Spinal cord (tissue), 10 donors: Measurements from ENCODE around the gene CCDC110. TPM values are rescaled to one million over a fixed set of nuclear protein-coding genes. Genes with fewer than 3 reads are reported as not detected.

Experiments used
- DNase-seq, 6 donors: peaks; one replicate each; pipeline versions ENCODE4 v3.0.0 to v3.0.0-alpha.2; 2013 to 2015; ENCODE audit warnings: low spot score in 6 of 6, low read depth in 4 of 6
- H3K27ac ChIP-seq: one replicate; pipeline ENCODE4 v1.5.1; 2013; ENCODE audit warnings: low read depth, low read length, control low read depth
- H3K27me3 ChIP-seq: one replicate; pipeline ENCODE4 v1.6.1; 2013; ENCODE audit warnings: low read length; ENCODE audit not compliant: control insufficient read depth, insufficient read depth
- H3K36me3 ChIP-seq: one replicate; pipeline ENCODE4 v1.6.1; 2013; ENCODE audit warnings: low read length; ENCODE audit not compliant: control insufficient read depth, insufficient read depth
- H3K4me1 ChIP-seq: one replicate; pipeline ENCODE4 v1.6.1; 2013; ENCODE audit warnings: low read length; ENCODE audit not compliant: control insufficient read depth, insufficient read depth
- H3K4me3 ChIP-seq: one replicate; pipeline ENCODE4 v1.5.1; 2013; ENCODE audit warnings: low read depth, low read length, control low read depth
- H3K9me3 ChIP-seq: one replicate; pipeline ENCODE4 v1.6.1; 2013; ENCODE audit warnings: low read length; ENCODE audit not compliant: control insufficient read depth, insufficient read depth
- WGBS: methylation state at CpG from one replicate; pipeline ENCODE4 v1.1.5; 2013; ENCODE audit warnings: missing lambda C conversion rate; ENCODE audit not compliant: insufficient coverage; 5-methylcytosine and 5-hydroxymethylcytosine counted together
- polyA plus RNA-seq, 2 donors: library from polyadenylated mRNA; unstranded; fragments of 120-200 nt; gene quantifications; one replicate each; pipeline ENCODE4 v1.2.1, GENCODE V29; 2013; ENCODE audit not compliant: insufficient read length in 2 of 2
- total RNA-seq, 2 donors: library from RNA; depleted of rRNA in 1 of 2; stranded (reverse); fragments of 120-200 nt in 1 of 2; fragments of >200 nt in 1 of 2; gene quantifications; one replicate each; pipeline versions ENCODE4 v1.2.3 to v1.2.4, GENCODE V29; 2013 to 2014
- donor health status: healthy.

The CCDC110 gene
- total and polyA plus RNA-seq, 4 donors: 2.0 to 4.8 (median 2.6) TPM

DNA sequence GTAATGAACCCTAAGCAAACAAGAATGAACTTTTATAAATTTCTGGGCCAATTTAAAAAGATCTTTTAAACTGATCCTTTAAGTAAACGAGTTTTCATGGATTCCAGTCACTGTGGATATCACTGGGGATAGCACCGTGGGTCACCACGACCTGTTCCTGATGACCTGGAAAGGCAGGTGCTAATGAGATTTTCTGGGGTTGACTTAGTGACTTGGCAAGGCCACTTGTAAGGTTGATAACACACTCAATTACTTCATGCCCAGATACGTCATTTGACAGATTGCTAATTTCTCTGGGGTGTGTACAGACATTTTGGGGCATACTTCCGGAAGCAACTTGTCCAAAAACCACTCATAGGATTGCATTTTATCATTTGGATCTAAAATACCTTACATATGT lies 39.3 kb upstream of the CCDC110 start:
- Histone ChIP-seq H3K36me3 (peaks cover 5% of the 10 kb centered on the region), H3K27me3 (no peaks in the 10 kb centered on the region), H3K9me3 (no peaks in the 10 kb centered on the region), H3K4me1 (no peaks in the 10 kb centered on the region), H3K27ac (no peak overlapping the region), H3K4me3 (no peak overlapping the region)
- WGBS: 97% methylated on average over 3 of the region's 5 CpGs
- no peak for DNase-seq

- no peaks in the 10 kb centered on the region for H3K9me3 ChIP-seq
- H3K27ac ChIP-seq: no peak overlapping the region
- H3K4me1 ChIP-seq: no peaks in the 10 kb centered on the region
- no peak overlapping the region for H3K4me3 ChIP-seq
- DNase-seq: no peak
- no peaks in the 10 kb centered on the region for H3K27me3 ChIP-seq
- 78% methylated on average over 3 of the region's 4 CpGs for WGBS
- peaks cover 6% of the 10 kb centered on the region for H3K36me3 ChIP-seq
Measured at GRCh38 chr4:185508181-185508580, 36.6 kb upstream of the CCDC110 start.

- Histone ChIP-seq H3K27me3 (no peaks in the 10 kb centered on the region), H3K4me3 (no peak overlapping the region), H3K4me1 (no peaks in the 10 kb centered on the region), H3K36me3 (peaks cover 15% of the 10 kb centered on the region), H3K27ac (no peak overlapping the region), H3K9me3 (no peaks in the 10 kb centered on the region)
- 91% methylated on average over 18 of the region's 20 CpGs for WGBS
- DNase-seq: no peak
Measured at GRCh38 chr4:185506422-185506821, 34.9 kb upstream of the CCDC110 start.

DNA sequence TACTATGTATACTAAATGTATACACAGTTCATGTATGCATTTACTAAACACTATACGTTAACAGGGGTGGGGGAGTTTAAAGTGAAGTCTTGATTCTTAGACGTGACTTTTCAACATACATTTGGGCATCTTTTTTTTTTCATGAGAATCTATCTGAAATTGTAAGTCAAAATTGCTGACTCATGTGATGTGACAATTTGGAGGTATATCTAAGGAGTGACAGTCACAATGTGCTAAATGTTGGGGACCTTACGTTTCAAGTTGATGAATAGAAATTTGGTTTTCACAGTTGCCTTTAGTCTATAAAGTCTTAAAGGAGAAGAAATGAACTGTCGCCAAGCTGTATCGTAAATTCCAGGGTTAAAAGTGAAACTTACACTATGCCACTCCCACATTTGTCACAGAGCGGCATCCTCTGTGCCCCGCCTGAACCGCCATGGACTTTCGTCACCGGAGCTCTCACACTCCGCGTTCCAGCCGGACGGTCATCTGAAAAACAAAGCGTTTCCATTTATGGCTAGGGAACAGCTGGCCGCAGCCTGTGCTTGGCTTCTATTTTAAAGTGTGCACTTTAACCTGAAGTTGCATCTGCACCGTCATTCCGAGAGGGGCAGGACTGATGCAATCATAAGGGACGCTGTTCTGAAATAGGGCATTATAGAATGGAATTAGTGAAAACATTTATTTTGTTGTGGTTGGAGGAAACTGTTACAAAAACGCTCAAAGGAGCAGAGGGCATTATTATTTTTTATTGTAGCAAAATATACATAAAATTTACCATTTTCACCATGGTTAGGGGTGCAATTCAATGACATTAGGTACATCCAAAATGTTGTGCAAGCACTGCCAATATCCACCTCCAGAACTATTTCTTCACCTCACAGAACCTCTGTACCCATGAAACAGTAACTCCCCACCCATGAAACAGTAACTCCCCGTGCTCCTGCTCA lies 32.8 kb upstream of the CCDC110 start:
- H3K4me3 ChIP-seq: no peak overlapping the region
- no peaks in the 10 kb centered on the region for H3K27me3 ChIP-seq
- peaks cover 4% of the 10 kb centered on the region for H3K9me3 ChIP-seq
- 65% methylated on average over 16 of the region's 21 CpGs for WGBS
- no peak overlapping the region for H3K27ac ChIP-seq
- no peaks in the 10 kb centered on the region for H3K4me1 ChIP-seq
- DNase-seq: no peak
- H3K36me3 ChIP-seq: peaks cover 19% of the 10 kb centered on the region

DNA sequence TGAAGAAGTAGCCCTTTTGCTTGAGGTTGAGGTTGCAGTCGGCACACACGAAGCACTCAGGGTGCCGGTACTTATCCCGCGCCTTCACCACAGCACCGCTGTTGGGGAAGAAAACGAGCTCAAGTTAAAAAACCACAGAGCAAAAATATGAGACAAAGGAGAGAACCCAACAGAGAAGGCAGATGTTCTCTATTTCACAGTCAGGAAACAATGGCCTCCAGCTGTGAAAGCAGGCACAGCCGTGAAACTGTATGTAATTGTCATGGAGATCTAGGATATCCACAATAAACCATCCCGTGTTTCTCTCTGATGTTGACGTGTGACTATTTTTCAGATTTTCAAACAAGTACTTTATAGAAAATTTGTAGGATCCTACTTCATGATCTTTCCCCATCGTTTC lies 30.9 kb upstream of the CCDC110 start:
- no peak overlapping the region for H3K27ac ChIP-seq
- 30% methylated on average over 2 of the region's 11 CpGs for WGBS
- no peaks in the 10 kb centered on the region for H3K4me1 ChIP-seq
- no peak overlapping the region for H3K4me3 ChIP-seq
- H3K27me3 ChIP-seq: no peaks in the 10 kb centered on the region
- peaks cover 4% of the 10 kb centered on the region for H3K9me3 ChIP-seq
- peak in 1 of 6 donors; percentile 54 for DNase-seq
- H3K36me3 ChIP-seq: peaks cover 19% of the 10 kb centered on the region

DNA sequence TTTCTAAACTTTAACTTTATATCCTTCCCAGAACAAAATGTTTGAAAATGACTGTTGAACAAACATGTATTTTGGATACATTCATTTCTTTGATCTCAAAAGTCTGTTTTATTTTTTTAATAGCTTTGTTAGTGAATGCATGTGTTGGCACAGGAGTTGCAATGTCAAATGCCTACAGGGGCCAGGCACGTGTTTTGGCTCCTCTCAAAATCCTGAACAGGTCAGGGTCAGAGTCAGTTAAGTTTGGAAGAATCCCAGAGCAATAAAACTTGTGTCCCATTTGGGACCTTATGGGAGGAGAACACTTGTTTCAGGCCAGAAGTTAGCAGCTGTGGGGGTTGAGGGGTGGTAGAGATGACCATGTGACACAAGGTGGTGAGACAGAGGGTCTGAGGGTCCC lies 29.0 kb upstream of the CCDC110 start:
- no peak overlapping the region for H3K27ac ChIP-seq
- no peaks in the 10 kb centered on the region for H3K27me3 ChIP-seq
- H3K36me3 ChIP-seq: peaks cover 14% of the 10 kb centered on the region
- no peaks in the 10 kb centered on the region for H3K4me1 ChIP-seq
- 80% methylated on average over 1 of the region's 1 CpG for WGBS
- H3K9me3 ChIP-seq: peaks cover 4% of the 10 kb centered on the region
- no peak for DNase-seq
- no peak overlapping the region for H3K4me3 ChIP-seq

DNA sequence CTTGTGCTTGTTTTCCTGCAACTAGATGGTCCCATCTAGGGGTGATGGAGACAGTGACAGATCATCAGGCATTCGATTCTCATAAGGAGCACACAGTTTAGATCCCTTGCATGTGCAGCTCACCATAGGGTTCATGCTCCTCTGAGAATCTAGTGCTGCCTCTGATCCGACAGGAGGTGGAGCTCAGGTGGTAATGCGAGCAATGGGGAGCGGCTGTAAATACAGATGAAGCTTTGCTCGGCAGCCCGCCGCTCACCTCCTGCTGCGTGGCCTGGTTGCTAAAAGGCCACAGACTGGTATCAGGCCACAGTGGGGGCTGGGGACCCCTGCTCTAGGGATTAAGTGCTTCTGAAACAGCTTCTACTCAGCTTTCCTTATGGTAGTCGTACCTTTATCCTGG lies 28.5 kb upstream of the CCDC110 start:
- no peak overlapping the region for H3K4me3 ChIP-seq
- DNase-seq: no peak
- no peak overlapping the region for H3K27ac ChIP-seq
- peaks cover 14% of the 10 kb centered on the region for H3K36me3 ChIP-seq
- H3K4me1 ChIP-seq: no peaks in the 10 kb centered on the region
- H3K9me3 ChIP-seq: peaks cover 4% of the 10 kb centered on the region
- WGBS: 98% methylated on average over 9 of the region's 9 CpGs
- no peaks in the 10 kb centered on the region for H3K27me3 ChIP-seq

- H3K4me3 ChIP-seq: no peak overlapping the region
- H3K36me3 ChIP-seq: no peaks in the 10 kb centered on the region
- no peak overlapping the region for H3K27ac ChIP-seq
- no peak for DNase-seq
- H3K4me1 ChIP-seq: no peaks in the 10 kb centered on the region
- no peaks in the 10 kb centered on the region for H3K27me3 ChIP-seq
- H3K9me3 ChIP-seq: no peaks in the 10 kb centered on the region
- no CpG with 5 or more reads among the region's 2 CpGs for WGBS
Measured at GRCh38 chr4:185488650-185489049, 17.1 kb upstream of the CCDC110 start.

DNA sequence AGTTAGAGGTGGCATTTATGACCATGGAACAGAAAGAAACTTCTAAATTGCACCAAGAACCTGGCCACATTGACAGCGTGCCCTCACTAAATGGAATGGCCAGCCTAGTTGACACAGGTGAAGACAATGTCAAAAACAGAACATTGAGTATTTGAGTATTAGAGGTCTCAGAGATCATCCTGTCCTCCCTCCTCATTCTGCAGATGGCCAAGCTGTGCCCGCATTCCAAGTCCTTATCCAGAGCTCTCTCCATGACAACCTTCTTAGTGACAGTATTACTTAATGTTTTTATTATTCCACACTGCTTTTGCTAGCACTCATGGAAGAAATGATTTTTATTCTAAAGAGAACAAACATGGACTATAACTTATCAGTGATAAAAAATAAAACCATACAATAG lies 9.9 kb upstream of the CCDC110 start:
- no peak overlapping the region for H3K27ac ChIP-seq
- H3K4me3 ChIP-seq: no peak overlapping the region
- no peak for DNase-seq
- no peaks in the 10 kb centered on the region for H3K9me3 ChIP-seq
- H3K4me1 ChIP-seq: no peaks in the 10 kb centered on the region
- H3K36me3 ChIP-seq: no peaks in the 10 kb centered on the region
- no peaks in the 10 kb centered on the region for H3K27me3 ChIP-seq
- WGBS: no CpG with 5 or more reads among the region's 2 CpGs
